Upper lobe of left lung (tissue), 4 donors: ENCODE data around the gene ZBED3.
A peak's percentile ranks its signal among the peaks of the same experiment; 100 is the strongest.

Experiments
- EP300 ChIP-seq, 4 donors: sonication (generic); formaldehyde crosslinking; IDR thresholded peaks; one replicate each; pipeline ENCODE4 v1.5.1; 2017; ENCODE audit warnings: antibody characterized with exemption in 4 of 4, control low read depth in 2 of 4
- POLR2A ChIP-seq, 4 donors: fragments of 450-650 bp; IDR thresholded peaks; one replicate each; pipeline ENCODE4 v1.5.1; 2016 to 2017; ENCODE audit warnings: antibody characterized with exemption in 4 of 4, mild to moderate bottlenecking in 2 of 4
- TF ChIP-seq, protein P1 (sequence below), 6 experiments: fragments of 450-650 bp in 4 of 6; fragments of 200-600 bp in 2 of 6; sonication (generic) in 2 of 6; IDR thresholded peaks; one replicate each; pipeline ENCODE4 v1.5.1; 2016 to 2019; ENCODE audit warnings: antibody characterized with exemption in 6 of 6

DNA sequence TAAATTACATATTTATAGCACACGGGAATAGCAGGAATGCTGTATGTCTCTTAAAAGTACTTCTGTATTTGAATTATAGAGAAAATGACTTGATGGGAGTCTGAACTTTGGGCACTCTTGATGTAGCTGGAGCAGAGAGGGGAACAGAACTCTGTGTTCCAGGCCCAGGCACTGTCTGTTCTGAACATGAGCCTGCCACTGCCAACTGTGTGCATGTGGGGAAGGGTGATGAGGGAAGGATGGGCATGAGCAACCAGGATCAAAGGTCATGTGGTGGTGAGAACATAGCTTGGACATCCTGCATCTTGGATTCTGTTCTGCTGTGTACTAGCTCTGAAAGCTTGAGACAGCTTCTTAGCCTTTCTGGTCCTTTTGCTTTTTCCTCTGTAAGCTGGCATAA, 16.4 kb upstream of the ZBED3 start:
- TF ChIP-seq, protein P1, sequence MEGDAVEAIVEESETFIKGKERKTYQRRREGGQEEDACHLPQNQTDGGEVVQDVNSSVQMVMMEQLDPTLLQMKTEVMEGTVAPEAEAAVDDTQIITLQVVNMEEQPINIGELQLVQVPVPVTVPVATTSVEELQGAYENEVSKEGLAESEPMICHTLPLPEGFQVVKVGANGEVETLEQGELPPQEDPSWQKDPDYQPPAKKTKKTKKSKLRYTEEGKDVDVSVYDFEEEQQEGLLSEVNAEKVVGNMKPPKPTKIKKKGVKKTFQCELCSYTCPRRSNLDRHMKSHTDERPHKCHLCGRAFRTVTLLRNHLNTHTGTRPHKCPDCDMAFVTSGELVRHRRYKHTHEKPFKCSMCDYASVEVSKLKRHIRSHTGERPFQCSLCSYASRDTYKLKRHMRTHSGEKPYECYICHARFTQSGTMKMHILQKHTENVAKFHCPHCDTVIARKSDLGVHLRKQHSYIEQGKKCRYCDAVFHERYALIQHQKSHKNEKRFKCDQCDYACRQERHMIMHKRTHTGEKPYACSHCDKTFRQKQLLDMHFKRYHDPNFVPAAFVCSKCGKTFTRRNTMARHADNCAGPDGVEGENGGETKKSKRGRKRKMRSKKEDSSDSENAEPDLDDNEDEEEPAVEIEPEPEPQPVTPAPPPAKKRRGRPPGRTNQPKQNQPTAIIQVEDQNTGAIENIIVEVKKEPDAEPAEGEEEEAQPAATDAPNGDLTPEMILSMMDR (IDR thresholded peaks at IDR 0.05) = no peak
- no peak for TF ChIP-seq POLR2A (IDR thresholded peaks at IDR 0.05)
- peak in 2 of 4 donors; percentile 46 to 63 for TF ChIP-seq EP300 (IDR thresholded peaks at IDR 0.05)
